SK-N-SH (cell line): ENCODE data around the gene NIPA2. TPM values are rescaled to one million over a fixed set of nuclear protein-coding genes. Genes with fewer than 3 reads are reported as not detected.

ENCODE experiments used
- CTCF ChIA-PET: fragments of 300-600, 350-600 bp; formaldehyde crosslinking; extraction: SDS; loops from one replicate; lab custom pipeline; 2021; lab: Yijun Ruan, JAX
- POLR2A ChIA-PET: fragments of 350-600 bp; sonication (Branson Sonifier 250); formaldehyde crosslinking; extraction: SDS; loops from one replicate; lab custom pipeline; 2020; ENCODE audit warnings: antibody characterized with exemption, inconsistent platforms; lab: Yijun Ruan, JAX
- DNase-seq: peaks from one replicate; pipeline ENCODE4 v3.0.0; 2012
- H2AFZ ChIP-seq: fragments of 200-600 bp; sonication (generic); 2 replicates; pipeline ENCODE4 v1.8.1; 2016; ENCODE audit warnings: antibody characterized with exemption, mild to moderate bottlenecking, low read depth
- H3F3A ChIP-seq: fragments of 200-600 bp; sonication (generic); replicated peaks from 2 replicates; pipeline ENCODE3; 2016; ENCODE audit warnings: antibody characterized with exemption, mild to moderate bottlenecking; ENCODE audit not compliant: insufficient read depth
- H3K27ac ChIP-seq, 2 experiments: fragments of 200-500 bp in 1 of 2; fragments of 200-600 bp in 1 of 2; sonication (Bioruptor generic) in 1 of 2; sonication (generic), shearing (Covaris generic) in 1 of 2; 2 replicates each; pipeline versions ENCODE4 v1.5.1 to v1.6.1; 2014 to 2016; ENCODE audit warnings: low read depth in 2 of 2, inconsistent platforms in 1 of 2, low read length in 1 of 2, mild to moderate bottlenecking in 1 of 2, mixed read lengths in 1 of 2
- H3K27me3 ChIP-seq: fragments of 200-600 bp; sonication (generic), shearing (Covaris generic); 2 replicates; pipeline ENCODE4 v1.6.1; 2016; ENCODE audit warnings: mixed run types; ENCODE audit not compliant: insufficient read depth
- H3K36me3 ChIP-seq, 2 experiments: fragments of 200-500 bp in 1 of 2; fragments of 200-600 bp in 1 of 2; sonication (Bioruptor generic) in 1 of 2; sonication (generic) in 1 of 2; replicated peaks in 1 of 2; 2 replicates each; pipeline versions ENCODE3 to v1.5.1; 2014 to 2016; ENCODE audit warnings: low read length in 1 of 2, mild to moderate bottlenecking in 1 of 2; ENCODE audit not compliant: insufficient read depth in 2 of 2, control insufficient read depth in 1 of 2
- H3K4me1 ChIP-seq, 2 experiments: fragments of 200-500 bp in 1 of 2; fragments of 200-600 bp in 1 of 2; sonication (Bioruptor generic) in 1 of 2; sonication (generic), shearing (Covaris generic) in 1 of 2; 2 replicates each; pipeline versions ENCODE4 v1.5.1 to v1.6.1; 2014 to 2016; ENCODE audit warnings: low read depth in 1 of 2, low read length in 1 of 2, mixed run types in 1 of 2; ENCODE audit not compliant: insufficient read depth in 2 of 2, control insufficient read depth in 1 of 2
- H3K4me2 ChIP-seq: fragments of 200-600 bp; sonication (generic), shearing (Covaris generic); 2 replicates; pipeline ENCODE4 v1.6.1; 2017; ENCODE audit warnings: mixed run types
- H3K4me3 ChIP-seq, 2 experiments: fragments of 200-500 bp in 1 of 2; fragments of 200-600 bp in 1 of 2; sonication (Bioruptor generic) in 1 of 2; sonication (generic), shearing (Covaris generic) in 1 of 2; 2 replicates each; pipeline versions ENCODE4 v1.5.1 to v1.8.1; 2014 to 2016; ENCODE audit warnings: low read depth in 2 of 2, inconsistent platforms in 1 of 2, low read length in 1 of 2, mild to moderate bottlenecking in 1 of 2, mixed read lengths in 1 of 2, moderate library complexity in 1 of 2
- H3K79me2 ChIP-seq: fragments of 200-600 bp; sonication (generic); 2 replicates; pipeline ENCODE4 v1.8.1; 2017; ENCODE audit warnings: mild to moderate bottlenecking; ENCODE audit not compliant: insufficient read depth
- H3K9ac ChIP-seq: fragments of 200-600 bp; sonication (generic); 2 replicates; pipeline ENCODE4 v1.6.1; 2017; ENCODE audit warnings: mixed run types
- H3K9me2 ChIP-seq: fragments of 200-600 bp; sonication (generic); 2 replicates; pipeline ENCODE4 v1.6.1; 2017; ENCODE audit warnings: mixed run types
- H3K9me3 ChIP-seq: fragments of 200-600 bp; sonication (generic); 2 replicates; pipeline ENCODE4 v1.6.1; 2017; ENCODE audit warnings: mixed run types, mild to moderate bottlenecking, moderate library complexity
- H4K20me1 ChIP-seq: fragments of 200-600 bp; sonication (generic); 2 replicates; pipeline ENCODE4 v1.6.1; 2017; ENCODE audit warnings: mild to moderate bottlenecking, mixed run types; ENCODE audit not compliant: insufficient read depth
- EP300 ChIP-seq, 2 experiments: IDR thresholded peaks; 2 replicates each; pipeline versions ENCODE4 v1.4.0 to v1.6.1; 2012; ENCODE audit warnings: borderline replicate concordance in 1 of 2, low read depth in 1 of 2, low read length in 1 of 2
- FOXJ3 ChIP-seq: sonication (generic); formaldehyde crosslinking; IDR thresholded peaks from 2 replicates; pipeline ENCODE4 v1.5.1; 2020; ENCODE audit warnings: mild to moderate bottlenecking, missing genetic modification reagents
- FOXM1 ChIP-seq: IDR thresholded peaks from 2 replicates; pipeline ENCODE4 v1.4.0; 2012; ENCODE audit warnings: low read depth, mild to moderate bottlenecking
- GATA2 ChIP-seq: sonication (generic); formaldehyde crosslinking; IDR thresholded peaks from 2 replicates; pipeline ENCODE4 v1.5.0; 2020; ENCODE audit warnings: mild to moderate bottlenecking, missing genetic modification reagents
- JUND ChIP-seq: IDR thresholded peaks from 2 replicates; pipeline ENCODE4 v1.4.0; 2012
- MEF2A ChIP-seq: IDR thresholded peaks from 2 replicates; pipeline ENCODE4 v1.4.0; 2012; ENCODE audit warnings: low read depth, borderline replicate concordance
- NRF1 ChIP-seq: IDR thresholded peaks from 2 replicates; pipeline ENCODE4 v1.6.1; 2012; ENCODE audit warnings: low read depth, mild to moderate bottlenecking, low read length
- RAD21 ChIP-seq: IDR thresholded peaks from 2 replicates; pipeline ENCODE4 v1.6.1; 2012; ENCODE audit warnings: mild to moderate bottlenecking, low read length
- RCOR1 ChIP-seq: fragments of 150-350 bp; IDR thresholded peaks from 2 replicates; pipeline ENCODE4 v1.6.1; 2017; ENCODE audit warnings: antibody characterized with exemption, low read length
- RXRA ChIP-seq: IDR thresholded peaks from 2 replicates; pipeline ENCODE4 v1.4.0; 2012; ENCODE audit warnings: low read depth, mild to moderate bottlenecking, borderline replicate concordance
- SIN3A ChIP-seq: IDR thresholded peaks from 2 replicates; pipeline ENCODE4 v1.6.1; 2012; ENCODE audit warnings: low read depth, mild to moderate bottlenecking, low read length, moderate library complexity, borderline replicate concordance
- TCF12 ChIP-seq: IDR thresholded peaks from 2 replicates; pipeline ENCODE4 v1.4.0; 2012
- YY1 ChIP-seq: IDR thresholded peaks from 2 replicates; pipeline ENCODE4 v1.4.0; 2012; ENCODE audit warnings: low read depth, mild to moderate bottlenecking
- WGBS: methylation state at CpG from one replicate; pipeline ENCODE4 v1.1.6; 2017; ENCODE audit warnings: low lambda C conversion rate; 5-methylcytosine and 5-hydroxymethylcytosine counted together
- polyA plus RNA-seq, 3 experiments: library from polyadenylated mRNA; depleted of rRNA; stranded (reverse); fragments of >200 nt; gene quantifications; 2 replicates each; pipeline ENCODE4 v1.2.3, GENCODE V29; 2012
- TF ChIP-seq, protein P1 (sequence below): IDR thresholded peaks from 2 replicates; pipeline ENCODE4 v1.4.0; 2012; ENCODE audit warnings: low read depth, borderline replicate concordance
- TF ChIP-seq, protein P2 (sequence below): fragments of 200-600 bp; sonication (generic); IDR thresholded peaks from 2 replicates; pipeline ENCODE4 v1.6.1; 2017; ENCODE audit warnings: antibody characterized with exemption, mild to moderate bottlenecking, moderate library complexity
- TF ChIP-seq, protein P3 (sequence below): IDR thresholded peaks from 2 replicates; pipeline ENCODE4 v1.6.1; 2012; ENCODE audit warnings: mild to moderate bottlenecking, low read depth, low read length, moderate library complexity

Gene NIPA2
- polyA plus RNA-seq, 1 of the 3 experiments (the other 2 are of a cell fraction) = 32.0 TPM

DNA sequence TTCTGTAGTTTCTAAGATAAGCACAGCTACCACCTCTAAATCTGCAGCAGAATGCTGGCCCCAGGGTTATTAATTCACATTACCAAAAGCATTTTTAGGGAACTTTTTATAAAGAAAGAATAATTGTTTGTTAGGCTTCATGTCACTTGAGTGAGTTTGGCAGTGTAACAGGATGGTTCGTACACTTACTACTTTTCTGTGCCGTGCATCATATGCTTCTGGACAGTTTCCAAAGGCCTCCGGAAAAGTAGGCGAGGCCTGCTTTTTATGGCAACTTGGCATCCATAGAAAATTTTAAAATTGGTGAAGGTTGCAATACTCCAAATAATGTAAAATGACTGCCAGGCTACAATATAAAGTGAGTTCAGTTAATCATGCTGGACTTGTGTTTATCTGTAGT, 30.0 kb downstream of the NIPA2 start:
- no peaks in the 10 kb centered on the region for H3K4me1 ChIP-seq
- no peak overlapping the region for H3K9ac ChIP-seq
- no peak overlapping the region for H2AFZ ChIP-seq
- no peak for DNase-seq
- 87% methylated on average over 4 of the region's 4 CpGs for WGBS
- no peak overlapping the region for H3K27ac ChIP-seq
- peaks cover 18% of the 10 kb centered on the region; the same call in 1 of the 2 replicates for H3K79me2 ChIP-seq
- no peaks in the 10 kb centered on the region for H3K9me3 ChIP-seq
- no peaks in the 10 kb centered on the region for H3K9me2 ChIP-seq
- peaks cover 79 to 80% of the 10 kb centered on the region in 2 experiments for H3K36me3 ChIP-seq
- no peaks in the 10 kb centered on the region for H3K27me3 ChIP-seq
- ChIA-PET CTCF (no interaction called here), POLR2A (no interaction called here)
- no peak overlapping the region for H3K4me2 ChIP-seq
- TF ChIP-seq, protein P1, sequence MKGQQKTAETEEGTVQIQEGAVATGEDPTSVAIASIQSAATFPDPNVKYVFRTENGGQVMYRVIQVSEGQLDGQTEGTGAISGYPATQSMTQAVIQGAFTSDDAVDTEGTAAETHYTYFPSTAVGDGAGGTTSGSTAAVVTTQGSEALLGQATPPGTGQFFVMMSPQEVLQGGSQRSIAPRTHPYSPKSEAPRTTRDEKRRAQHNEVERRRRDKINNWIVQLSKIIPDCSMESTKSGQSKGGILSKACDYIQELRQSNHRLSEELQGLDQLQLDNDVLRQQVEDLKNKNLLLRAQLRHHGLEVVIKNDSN = no peak
- no peak for TF ChIP-seq FOXJ3 (CRISPR knock-in tag)
- TF ChIP-seq TCF12 = no peak
- no peak for TF ChIP-seq SIN3A
- TF ChIP-seq RXRA = no peak
- no peak for TF ChIP-seq MEF2A
- TF ChIP-seq JUND = no peak
- TF ChIP-seq GATA2 (CRISPR knock-in tag) = no peak
- TF ChIP-seq YY1 = no peak
- no peak for TF ChIP-seq EP300 (IDR thresholded peaks at IDR 0.05; ENCODE audit: borderline replicate concordance in 1 of 2, low read depth in 1 of 2, low read length in 1 of 2)
- TF ChIP-seq, protein P2, sequence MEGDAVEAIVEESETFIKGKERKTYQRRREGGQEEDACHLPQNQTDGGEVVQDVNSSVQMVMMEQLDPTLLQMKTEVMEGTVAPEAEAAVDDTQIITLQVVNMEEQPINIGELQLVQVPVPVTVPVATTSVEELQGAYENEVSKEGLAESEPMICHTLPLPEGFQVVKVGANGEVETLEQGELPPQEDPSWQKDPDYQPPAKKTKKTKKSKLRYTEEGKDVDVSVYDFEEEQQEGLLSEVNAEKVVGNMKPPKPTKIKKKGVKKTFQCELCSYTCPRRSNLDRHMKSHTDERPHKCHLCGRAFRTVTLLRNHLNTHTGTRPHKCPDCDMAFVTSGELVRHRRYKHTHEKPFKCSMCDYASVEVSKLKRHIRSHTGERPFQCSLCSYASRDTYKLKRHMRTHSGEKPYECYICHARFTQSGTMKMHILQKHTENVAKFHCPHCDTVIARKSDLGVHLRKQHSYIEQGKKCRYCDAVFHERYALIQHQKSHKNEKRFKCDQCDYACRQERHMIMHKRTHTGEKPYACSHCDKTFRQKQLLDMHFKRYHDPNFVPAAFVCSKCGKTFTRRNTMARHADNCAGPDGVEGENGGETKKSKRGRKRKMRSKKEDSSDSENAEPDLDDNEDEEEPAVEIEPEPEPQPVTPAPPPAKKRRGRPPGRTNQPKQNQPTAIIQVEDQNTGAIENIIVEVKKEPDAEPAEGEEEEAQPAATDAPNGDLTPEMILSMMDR = no peak
- no peak for TF ChIP-seq RCOR1
- TF ChIP-seq RAD21 = no peak
- no peak for TF ChIP-seq NRF1
- TF ChIP-seq, protein P3, sequence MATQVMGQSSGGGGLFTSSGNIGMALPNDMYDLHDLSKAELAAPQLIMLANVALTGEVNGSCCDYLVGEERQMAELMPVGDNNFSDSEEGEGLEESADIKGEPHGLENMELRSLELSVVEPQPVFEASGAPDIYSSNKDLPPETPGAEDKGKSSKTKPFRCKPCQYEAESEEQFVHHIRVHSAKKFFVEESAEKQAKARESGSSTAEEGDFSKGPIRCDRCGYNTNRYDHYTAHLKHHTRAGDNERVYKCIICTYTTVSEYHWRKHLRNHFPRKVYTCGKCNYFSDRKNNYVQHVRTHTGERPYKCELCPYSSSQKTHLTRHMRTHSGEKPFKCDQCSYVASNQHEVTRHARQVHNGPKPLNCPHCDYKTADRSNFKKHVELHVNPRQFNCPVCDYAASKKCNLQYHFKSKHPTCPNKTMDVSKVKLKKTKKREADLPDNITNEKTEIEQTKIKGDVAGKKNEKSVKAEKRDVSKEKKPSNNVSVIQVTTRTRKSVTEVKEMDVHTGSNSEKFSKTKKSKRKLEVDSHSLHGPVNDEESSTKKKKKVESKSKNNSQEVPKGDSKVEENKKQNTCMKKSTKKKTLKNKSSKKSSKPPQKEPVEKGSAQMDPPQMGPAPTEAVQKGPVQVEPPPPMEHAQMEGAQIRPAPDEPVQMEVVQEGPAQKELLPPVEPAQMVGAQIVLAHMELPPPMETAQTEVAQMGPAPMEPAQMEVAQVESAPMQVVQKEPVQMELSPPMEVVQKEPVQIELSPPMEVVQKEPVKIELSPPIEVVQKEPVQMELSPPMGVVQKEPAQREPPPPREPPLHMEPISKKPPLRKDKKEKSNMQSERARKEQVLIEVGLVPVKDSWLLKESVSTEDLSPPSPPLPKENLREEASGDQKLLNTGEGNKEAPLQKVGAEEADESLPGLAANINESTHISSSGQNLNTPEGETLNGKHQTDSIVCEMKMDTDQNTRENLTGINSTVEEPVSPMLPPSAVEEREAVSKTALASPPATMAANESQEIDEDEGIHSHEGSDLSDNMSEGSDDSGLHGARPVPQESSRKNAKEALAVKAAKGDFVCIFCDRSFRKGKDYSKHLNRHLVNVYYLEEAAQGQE = no peak
- no peak for TF ChIP-seq FOXM1
- TF ChIP-seq, all 33 proteins: peak for 0
- no peak overlapping the region for H3K4me3 ChIP-seq
- H4K20me1 ChIP-seq = no peaks in the 10 kb centered on the region
- H3F3A ChIP-seq = peaks cover 17% of the 10 kb centered on the region
